HepG2 (cell line): ENCODE results near the gene SUV39H2. TPM values are rescaled to one million over a fixed set of nuclear protein-coding genes. Genes with fewer than 3 reads are reported as not detected.
A peak's percentile ranks its signal among the peaks of the same experiment; 100 is the strongest.

Experiments used
- ATAC-seq: fragments of 200-7000 bp; cut with Tn5 transposase; 3 replicates; pipeline ENCODE4 v1.9.1; 2020; ENCODE audit warnings: mild to moderate bottlenecking, moderate library complexity
- BruUV-seq: library from RNA; stranded (reverse); fragments of 400-500 nt; replicated peaks from 2 replicates; lab custom pipeline; 2021; lab: Mats Ljungman, UMichigan
- CTCF ChIA-PET: fragments of 300-600 bp; formaldehyde crosslinking; extraction: SDS; loops from one replicate; lab custom pipeline; 2021; ENCODE audit warnings: low total read pairs, inconsistent platforms, low intra/inter-chr PET ratio; lab: Yijun Ruan, JAX
- POLR2A ChIA-PET: fragments of 350-600 bp; sonication (Branson Sonifier 250); formaldehyde crosslinking; loops from one replicate; lab custom pipeline; 2020; ENCODE audit warnings: antibody characterized with exemption, inconsistent platforms; lab: Yijun Ruan, JAX
- DNase-seq: peaks from one replicate; pipeline ENCODE4 v3.0.0-alpha.2; 2015; ENCODE audit warnings: low spot score
- FAIRE-seq: peaks from 3 replicates; lab custom pipeline; 2011; peaks lifted over from hg19 to GRCh38; lab: Jason Lieb, UNC
- H2AFZ ChIP-seq: one replicate; pipeline ENCODE4 v1.6.1; 2011; ENCODE audit warnings: low read length, inconsistent platforms
- H3K27ac ChIP-seq: fragments of 300-600 bp; 3 replicates; pipeline ENCODE4 v1.8.0; 2011; ENCODE audit warnings: mixed run types, mild to moderate bottlenecking, mixed read lengths, low read length, inconsistent platforms; ENCODE audit not compliant: insufficient read depth; ENCODE audit errors: extremely low read length
- H3K27me3 ChIP-seq, 2 experiments: fragments of 200-600 bp in 1 of 2; 2 replicates in 1 of 2; 3 replicates in 1 of 2; pipeline versions ENCODE4 v1.6.0 to v1.8.0; 2011; ENCODE audit warnings: low read length in 2 of 2, mild to moderate bottlenecking in 2 of 2, moderate library complexity in 2 of 2, inconsistent platforms in 1 of 2; ENCODE audit not compliant: insufficient read depth in 2 of 2, control insufficient read depth in 1 of 2
- H3K36me3 ChIP-seq, 2 experiments: fragments of 200-600 bp in 1 of 2; replicated peaks in 1 of 2; 2 replicates in 1 of 2; 3 replicates in 1 of 2; pipeline versions ENCODE4 v1.5.1 to v1.8.0; 2011; ENCODE audit warnings: low read length in 2 of 2, inconsistent platforms in 1 of 2; ENCODE audit not compliant: insufficient read depth in 2 of 2, control insufficient read depth in 1 of 2
- H3K4me1 ChIP-seq: 2 replicates; pipeline ENCODE4 v1.5.1; 2012; ENCODE audit warnings: low read length, inconsistent platforms; ENCODE audit not compliant: insufficient read depth
- H3K4me2 ChIP-seq: 2 replicates; pipeline ENCODE4 v1.6.0; 2011; ENCODE audit warnings: low read depth, low read length, inconsistent platforms
- H3K4me3 ChIP-seq, 3 experiments: fragments of 200-600 bp in 1 of 3; sonication (generic), shearing (Covaris generic) in 1 of 3; replicated peaks in 1 of 3; 2 replicates each; pipeline ENCODE4 v1.5.1; 2011 to 2016; ENCODE audit warnings: low read length in 3 of 3, inconsistent platforms in 2 of 3, low read depth in 2 of 3, mild to moderate bottlenecking in 2 of 3, control low read depth in 1 of 3, mixed read lengths in 1 of 3; ENCODE audit not compliant: insufficient read depth in 1 of 3
- H3K79me2 ChIP-seq: one replicate; pipeline ENCODE4 v1.6.1; 2011; ENCODE audit warnings: low read length, inconsistent platforms; ENCODE audit not compliant: insufficient read depth
- H3K9ac ChIP-seq: 2 replicates; pipeline ENCODE4 v1.6.0; 2011; ENCODE audit warnings: mild to moderate bottlenecking, low read depth, low read length, inconsistent platforms; ENCODE audit not compliant: insufficient read depth
- H3K9me3 ChIP-seq: 2 replicates; pipeline ENCODE4 v1.5.1; 2012; ENCODE audit warnings: mild to moderate bottlenecking, low read length
- H4K20me1 ChIP-seq: 2 replicates; pipeline ENCODE4 v1.6.0; 2011; ENCODE audit warnings: inconsistent platforms, mild to moderate bottlenecking, low read length, moderate library complexity; ENCODE audit not compliant: insufficient read depth
- CSRNP1 ChIP-seq: sonication (generic); formaldehyde crosslinking; IDR thresholded peaks from 2 replicates; pipeline ENCODE4 v1.8.1; 2023; ENCODE audit warnings: mild to moderate bottlenecking, missing genetic modification reagents
- MAFF ChIP-seq: IDR thresholded peaks from 2 replicates; pipeline ENCODE4 v1.6.1; 2011; ENCODE audit warnings: low read depth, low read length, improper control_type of control experiment
- MAFK ChIP-seq, 2 experiments: IDR thresholded peaks in 1 of 2; conservative IDR thresholded peaks in 1 of 2; 2 replicates each; pipeline ENCODE4 v1.6.1; 2011; ENCODE audit warnings: improper control_type of control experiment in 2 of 2, low read length in 2 of 2
- MATR3 ChIP-seq: sonication (generic); formaldehyde crosslinking; IDR thresholded peaks from 2 replicates; pipeline ENCODE4 v1.4.0; 2020; ENCODE audit warnings: missing genetic modification reagents
- MYC ChIP-seq: sonication (generic); formaldehyde crosslinking; IDR thresholded peaks from 2 replicates; pipeline ENCODE4 v1.9.0; 2021; ENCODE audit warnings: missing genetic modification reagents, borderline replicate concordance
- ZNF333 ChIP-seq: sonication (generic); formaldehyde crosslinking; IDR thresholded peaks from 2 replicates; pipeline ENCODE4 v1.4.0; 2020; ENCODE audit warnings: mild to moderate bottlenecking, missing genetic modification reagents, borderline replicate concordance
- ZNF644 ChIP-seq: IDR thresholded peaks from 2 replicates; pipeline ENCODE4 v1.6.1; 2016; ENCODE audit warnings: low read depth
- ZNF670 ChIP-seq: sonication (generic); formaldehyde crosslinking; IDR thresholded peaks from 2 replicates; pipeline ENCODE4 v1.8.0; 2022; ENCODE audit warnings: mild to moderate bottlenecking, missing genetic modification reagents, borderline replicate concordance
- WGBS: methylation state at CpG from one replicate; pipeline ENCODE4 v1.1.6; 2017; ENCODE audit warnings: low lambda C conversion rate; 5-methylcytosine and 5-hydroxymethylcytosine counted together
- in situ Hi-C: cut with HindIII; loops from 2 replicates; pipeline ENCODE4 v1.10.0; 2017; ENCODE audit warnings: low pct_unique_long_range_greater_than_20kb; ENCODE audit not compliant: extremely low pct_ligation_motif_present
- intact Hi-C: fragments of 100-400 bp; cut with micrococcal nuclease; formaldehyde crosslinking; loops from one replicate; pipeline ENCODE4 v1.10.0; 2022; ENCODE audit not compliant: unreplicated experiment
- polyA plus RNA-seq, 8 experiments: library from polyadenylated mRNA; depleted of rRNA in 3 of 8; stranded (reverse) in 7 of 8; unstranded in 1 of 8; fragments of >200 nt; fragmentation: Illumina TruSeq in 4 of 8; extraction: Trizol in 4 of 8; gene quantifications; 2 replicates each; pipeline versions ENCODE4 v1.2.1 to v1.2.3, GENCODE V29; 2011 to 2016; ENCODE audit warnings: low read depth in 4 of 8, missing spikeins in 1 of 8, mixed read lengths in 1 of 8; ENCODE audit not compliant: insufficient read depth in 1 of 8
- total RNA-seq, 5 experiments: library from RNA; depleted of rRNA; stranded (reverse); fragments of >200 nt; fragmentation: Illumina TruSeq; extraction: Trizol; gene quantifications; 2 replicates each; pipeline ENCODE4 v1.2.3, GENCODE V29; 2016; ENCODE audit warnings: low read depth in 1 of 5
- TF ChIP-seq, protein P1 (sequence below): IDR thresholded peaks from 2 replicates; pipeline ENCODE4 v1.6.1; 2016; ENCODE audit warnings: low read depth, missing genetic modification reagents, missing compliant biosample characterization

The SUV39H2 gene
- total and polyA plus RNA-seq, 2 of the 13 experiments (the other 11 are each of a cell fraction or from before 2014, with no cell fraction given): 9.0 to 44.3 TPM

- TF ChIP-seq ZNF333: no peak
- peak; percentile 32; the same call in 1 of the 2 replicates for TF ChIP-seq ZNF670
Measured at GRCh38 chr10:14839305-14839695, 39.4 kb upstream of the SUV39H2 start (continued).

GRCh38 chr10:14840178-14840577 is 38.5 kb upstream of the SUV39H2 start:
- Histone ChIP-seq H3K4me2 (peak overlapping the region; percentile 82; the same call in 1 of the 2 replicates), H3K36me3 (peaks cover 13 to 43% of the 10 kb centered on the region in 2 experiments), H3K9me3 (no peaks in the 10 kb centered on the region), H3K27me3 (no peaks in the 10 kb centered on the region; a peak in 1 of 5 replicates), H3K4me1 (peaks cover 17% of the 10 kb centered on the region), H2AFZ (no peak overlapping the region), H3K27ac (no peak overlapping the region), H3K9ac (no peak overlapping the region), H3K4me3 (no peak overlapping the region; a peak in 2 of 6 replicates), H3K79me2 (peaks cover 25% of the 10 kb centered on the region), H4K20me1 (peaks cover 4% of the 10 kb centered on the region; the same call in 1 of the 2 replicates)
- TF ChIP-seq MATR3: no peak
- TF ChIP-seq ZNF644 (CRISPR knock-in tag): no peak
- TF ChIP-seq MAFK (conservative IDR thresholded peaks at IDR 0.05 in 1 of 2, IDR thresholded peaks at IDR 0.05 in 1 of 2; ENCODE audit: low read length in 2 of 2): peak; percentile 26 to 59; a peak in 2 of 4 replicates
- peak; percentile 43; the same call in 1 of the 2 replicates for TF ChIP-seq MAFF
- intact Hi-C loops: no loop called here
- in situ Hi-C loops: no loop called here
- CTCF ChIA-PET: no interaction called here
- DNase-seq: no peak
- 96% methylated on average over 2 of the region's 2 CpGs for WGBS
- ATAC-seq: no peak
- POLR2A ChIA-PET: no interaction called here
- FAIRE-seq: no peak
- no TSS peak for BruUV-seq

DNA sequence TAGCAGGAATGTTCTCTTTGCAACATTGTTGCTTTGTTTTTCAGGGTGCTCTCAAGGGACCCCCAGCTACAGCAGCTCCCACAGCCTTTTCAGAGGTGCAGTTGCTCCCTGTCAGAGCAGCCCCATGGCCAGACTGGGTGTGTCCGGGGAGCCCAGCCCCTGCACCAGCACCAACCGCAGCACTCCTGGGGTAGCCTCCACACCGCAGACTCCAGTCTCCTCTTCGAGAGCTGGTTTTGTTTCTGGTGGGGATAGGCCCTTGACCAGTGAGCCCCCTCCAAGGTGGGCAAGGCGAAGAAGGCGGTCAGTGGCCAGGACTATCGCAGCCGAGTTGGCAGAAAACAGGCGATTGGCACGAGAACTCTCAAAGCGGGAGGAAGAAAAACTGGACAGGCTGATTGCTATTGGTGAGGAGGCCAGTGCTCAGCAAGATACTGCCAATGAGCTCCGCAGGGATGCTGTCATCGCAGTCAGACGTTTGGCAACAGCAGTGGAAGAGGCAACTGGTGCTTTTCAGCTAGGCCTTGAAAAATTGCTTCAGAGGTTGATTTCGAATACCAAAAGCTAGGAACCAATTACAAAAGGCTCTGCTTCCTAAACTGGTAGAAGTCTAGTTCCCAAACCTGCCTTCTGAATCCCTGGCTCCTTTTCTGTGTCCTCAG is 35.2 kb upstream of the SUV39H2 start:
- in situ Hi-C loops: no loop called here
- POLR2A ChIA-PET: interaction anchor here (0.5 kb wide), 1 partner anchor 36 kb away, joined by 3 read pairs; no protein-coding TSS in a partner anchor
- WGBS: 98% methylated on average over 14 of the region's 15 CpGs
- TF ChIP-seq, protein P1, sequence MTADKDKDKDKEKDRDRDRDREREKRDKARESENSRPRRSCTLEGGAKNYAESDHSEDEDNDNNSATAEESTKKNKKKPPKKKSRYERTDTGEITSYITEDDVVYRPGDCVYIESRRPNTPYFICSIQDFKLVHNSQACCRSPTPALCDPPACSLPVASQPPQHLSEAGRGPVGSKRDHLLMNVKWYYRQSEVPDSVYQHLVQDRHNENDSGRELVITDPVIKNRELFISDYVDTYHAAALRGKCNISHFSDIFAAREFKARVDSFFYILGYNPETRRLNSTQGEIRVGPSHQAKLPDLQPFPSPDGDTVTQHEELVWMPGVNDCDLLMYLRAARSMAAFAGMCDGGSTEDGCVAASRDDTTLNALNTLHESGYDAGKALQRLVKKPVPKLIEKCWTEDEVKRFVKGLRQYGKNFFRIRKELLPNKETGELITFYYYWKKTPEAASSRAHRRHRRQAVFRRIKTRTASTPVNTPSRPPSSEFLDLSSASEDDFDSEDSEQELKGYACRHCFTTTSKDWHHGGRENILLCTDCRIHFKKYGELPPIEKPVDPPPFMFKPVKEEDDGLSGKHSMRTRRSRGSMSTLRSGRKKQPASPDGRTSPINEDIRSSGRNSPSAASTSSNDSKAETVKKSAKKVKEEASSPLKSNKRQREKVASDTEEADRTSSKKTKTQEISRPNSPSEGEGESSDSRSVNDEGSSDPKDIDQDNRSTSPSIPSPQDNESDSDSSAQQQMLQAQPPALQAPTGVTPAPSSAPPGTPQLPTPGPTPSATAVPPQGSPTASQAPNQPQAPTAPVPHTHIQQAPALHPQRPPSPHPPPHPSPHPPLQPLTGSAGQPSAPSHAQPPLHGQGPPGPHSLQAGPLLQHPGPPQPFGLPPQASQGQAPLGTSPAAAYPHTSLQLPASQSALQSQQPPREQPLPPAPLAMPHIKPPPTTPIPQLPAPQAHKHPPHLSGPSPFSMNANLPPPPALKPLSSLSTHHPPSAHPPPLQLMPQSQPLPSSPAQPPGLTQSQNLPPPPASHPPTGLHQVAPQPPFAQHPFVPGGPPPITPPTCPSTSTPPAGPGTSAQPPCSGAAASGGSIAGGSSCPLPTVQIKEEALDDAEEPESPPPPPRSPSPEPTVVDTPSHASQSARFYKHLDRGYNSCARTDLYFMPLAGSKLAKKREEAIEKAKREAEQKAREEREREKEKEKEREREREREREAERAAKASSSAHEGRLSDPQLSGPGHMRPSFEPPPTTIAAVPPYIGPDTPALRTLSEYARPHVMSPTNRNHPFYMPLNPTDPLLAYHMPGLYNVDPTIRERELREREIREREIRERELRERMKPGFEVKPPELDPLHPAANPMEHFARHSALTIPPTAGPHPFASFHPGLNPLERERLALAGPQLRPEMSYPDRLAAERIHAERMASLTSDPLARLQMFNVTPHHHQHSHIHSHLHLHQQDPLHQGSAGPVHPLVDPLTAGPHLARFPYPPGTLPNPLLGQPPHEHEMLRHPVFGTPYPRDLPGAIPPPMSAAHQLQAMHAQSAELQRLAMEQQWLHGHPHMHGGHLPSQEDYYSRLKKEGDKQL (CRISPR knock-in tag): no peak
- no peak for TF ChIP-seq CSRNP1 (CRISPR knock-in tag)
- no peak for TF ChIP-seq MYC (CRISPR knock-in tag)

More for the DNA sequence above, 35.2 kb upstream of the SUV39H2 start:
- Histone ChIP-seq H3K36me3 (peaks cover 14 to 44% of the 10 kb centered on the region in 2 experiments), H3K9me3 (no peaks in the 10 kb centered on the region), H3K4me2 (no peak overlapping the region), H2AFZ (no peak overlapping the region), H3K79me2 (peaks cover 22% of the 10 kb centered on the region), H3K9ac (no peak overlapping the region), H3K4me3 (no peak overlapping the region), H3K27me3 (no peaks in the 10 kb centered on the region; a peak in 1 of 5 replicates), H4K20me1 (peaks cover 4% of the 10 kb centered on the region; the same call in 1 of the 2 replicates), H3K4me1 (peaks cover 12% of the 10 kb centered on the region), H3K27ac (no peak overlapping the region)
- no peak for DNase-seq
- no peak for ATAC-seq
- BruUV-seq: no TSS peak
- intact Hi-C loops: no loop called here
- CTCF ChIA-PET: no interaction called here
- no peak for FAIRE-seq
